HG02759 (cell line): ENCODE measurements around the gene ARHGAP23.
"Not testable (repeated sequence)": the region's sequence is repeated elsewhere in the genome, so short reads cannot be mapped to it uniquely, and the experiment has no call there.

Experiments
- ATAC-seq: cut with Tn5 transposase; IDR thresholded peaks from one replicate; pipeline ENCODE4 v1.9.1; 2021; ENCODE audit warnings: mild to moderate bottlenecking, moderate library complexity; ENCODE audit not compliant: unreplicated experiment

The ARHGAP23 gene

DNA sequence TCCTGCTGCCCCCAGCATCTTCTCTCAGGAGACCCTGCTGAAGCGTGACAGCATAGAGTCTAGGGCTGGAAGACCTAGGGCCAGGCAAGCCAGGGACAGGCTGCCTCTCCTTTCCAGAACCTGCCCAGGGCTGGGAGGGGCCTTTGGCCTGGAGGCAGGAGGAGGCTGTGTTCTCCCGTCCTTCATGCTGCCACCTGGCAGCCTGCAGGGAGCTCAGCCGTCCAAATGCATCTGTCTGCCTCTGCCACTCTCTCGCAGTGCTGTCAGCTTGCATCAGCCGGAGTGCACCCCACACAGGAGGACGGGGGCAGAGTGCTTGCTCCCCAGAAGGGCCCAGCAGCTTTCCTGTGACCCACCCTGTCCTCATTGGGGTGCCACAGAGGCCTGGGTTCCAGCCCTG lies 31.3 kb downstream of the ARHGAP23 start:
- no peak for ATAC-seq

DNA sequence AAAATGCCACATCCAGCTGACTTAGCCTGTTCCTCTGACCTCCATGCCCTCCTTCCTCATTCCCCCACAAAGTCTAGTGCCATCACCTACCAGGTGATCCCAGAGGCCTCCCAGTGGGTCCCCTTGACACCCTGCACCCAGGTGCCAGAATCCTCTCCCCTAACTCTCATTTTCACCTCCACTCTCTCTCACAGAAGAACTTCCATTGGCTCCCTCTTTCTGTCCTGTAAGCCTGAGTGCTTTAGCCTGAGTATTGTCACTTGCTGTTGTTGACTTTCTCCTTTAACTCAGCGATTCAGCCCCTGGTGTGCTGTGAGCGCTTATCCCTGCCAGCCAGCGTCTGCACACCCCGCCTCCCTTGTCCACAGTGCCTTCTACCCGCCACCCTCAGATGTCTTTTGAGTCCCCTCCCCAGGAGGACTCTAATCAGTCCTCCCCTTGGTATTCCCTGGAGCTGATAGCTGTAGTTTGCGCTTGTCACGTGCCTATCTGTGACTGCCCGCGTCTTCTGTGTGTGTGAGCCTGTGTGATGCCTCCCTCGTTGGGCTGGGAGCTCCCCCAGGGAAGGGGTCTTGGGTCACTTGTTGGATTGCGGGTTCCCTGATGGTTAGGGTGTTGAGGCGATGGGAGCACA lies 31.9 kb downstream of the ARHGAP23 start:
- ATAC-seq: no peak

DNA sequence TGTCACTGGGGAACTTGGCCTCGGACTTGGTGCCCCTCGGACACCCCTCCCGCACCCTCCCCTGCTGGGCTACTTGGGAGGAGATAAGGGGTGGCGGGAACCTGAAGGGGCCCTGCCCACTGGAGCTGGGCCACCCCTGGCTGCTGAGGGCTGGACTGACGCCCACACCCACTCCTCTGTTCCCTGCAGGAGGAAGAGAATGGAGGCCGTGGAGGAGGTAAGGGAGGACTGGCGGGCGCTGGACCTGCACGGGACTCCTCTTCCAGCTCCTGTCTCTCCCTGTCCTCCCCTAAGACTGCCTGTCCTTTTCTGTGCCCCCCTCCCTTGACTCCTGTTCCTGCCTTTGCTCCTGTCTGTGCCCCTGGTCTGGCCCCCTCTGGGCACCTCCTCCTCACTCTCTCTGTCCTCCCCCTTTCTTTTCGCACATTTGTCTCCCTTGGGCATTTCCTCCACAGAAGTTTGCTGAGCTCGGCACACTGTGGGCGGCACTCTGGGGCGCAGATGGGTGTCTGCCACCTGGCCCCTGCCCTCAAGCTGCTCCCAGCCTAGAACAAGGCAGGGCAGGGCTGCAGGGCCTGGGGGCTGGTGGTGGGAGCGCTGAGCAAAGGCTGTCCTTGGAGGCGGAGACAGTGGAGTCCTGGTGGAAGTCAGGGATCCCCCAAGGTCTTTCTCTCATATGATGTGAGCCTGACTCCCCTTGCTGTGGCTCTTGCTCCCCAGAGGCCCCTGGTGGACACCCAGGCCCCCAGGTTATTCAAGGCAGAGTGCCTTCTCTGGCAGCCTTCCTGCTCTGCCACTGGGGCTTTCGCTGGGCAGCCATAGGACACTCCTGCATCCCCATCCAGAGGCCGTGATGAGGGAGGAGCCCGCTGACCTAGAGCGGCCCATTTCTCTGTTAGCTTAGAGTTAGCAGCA lies 32.7 kb downstream of the ARHGAP23 start:
- ATAC-seq: no peak

- no peak for ATAC-seq
Observed at GRCh38 chr17:38461683-38462082, 33.4 kb downstream of the ARHGAP23 start.

DNA sequence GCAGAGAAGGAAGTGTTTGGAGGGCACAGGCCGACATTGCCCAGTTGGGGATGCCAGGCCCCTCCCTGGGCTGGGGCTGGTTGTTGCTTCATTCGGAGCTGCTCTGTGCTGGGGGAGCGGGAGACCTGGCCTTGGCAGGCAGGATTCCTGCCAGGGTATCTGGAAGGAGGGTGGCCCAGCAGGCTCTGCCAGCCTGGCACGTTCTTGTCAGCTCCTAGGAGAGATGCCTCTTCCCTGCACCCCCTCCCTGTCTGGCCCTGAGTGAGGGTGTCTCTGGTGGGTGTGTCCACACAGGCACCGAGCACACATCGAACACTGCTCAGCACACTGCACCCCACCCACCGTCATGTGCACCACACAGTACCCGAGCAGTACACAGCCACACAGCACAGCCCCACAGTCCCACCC lies 35.2 kb downstream of the ARHGAP23 start:
- ATAC-seq: no peak

DNA sequence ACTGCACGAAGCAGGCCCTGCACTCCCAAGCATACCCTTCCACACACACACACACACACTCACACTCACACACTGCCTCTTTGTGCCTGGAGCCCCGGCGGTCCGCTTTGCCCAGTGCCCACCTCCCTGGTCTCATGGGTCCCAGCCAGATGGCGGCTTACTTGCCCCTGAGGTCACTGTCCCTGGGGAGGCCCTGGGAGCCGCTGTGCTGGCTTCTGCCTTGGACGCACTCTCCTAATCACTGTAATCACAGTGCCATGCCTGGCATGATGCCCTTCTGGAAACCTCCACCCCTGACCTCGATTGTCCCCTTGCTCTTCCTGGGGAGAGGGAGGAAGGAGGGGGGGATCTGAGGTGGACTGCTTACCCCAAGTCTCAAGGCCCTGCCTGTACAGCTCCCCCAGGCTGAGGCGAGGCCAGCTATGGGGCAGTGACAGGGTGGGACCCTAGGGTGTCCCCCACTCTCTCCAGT lies 36.0 kb downstream of the ARHGAP23 start:
- ATAC-seq: no peak

DNA sequence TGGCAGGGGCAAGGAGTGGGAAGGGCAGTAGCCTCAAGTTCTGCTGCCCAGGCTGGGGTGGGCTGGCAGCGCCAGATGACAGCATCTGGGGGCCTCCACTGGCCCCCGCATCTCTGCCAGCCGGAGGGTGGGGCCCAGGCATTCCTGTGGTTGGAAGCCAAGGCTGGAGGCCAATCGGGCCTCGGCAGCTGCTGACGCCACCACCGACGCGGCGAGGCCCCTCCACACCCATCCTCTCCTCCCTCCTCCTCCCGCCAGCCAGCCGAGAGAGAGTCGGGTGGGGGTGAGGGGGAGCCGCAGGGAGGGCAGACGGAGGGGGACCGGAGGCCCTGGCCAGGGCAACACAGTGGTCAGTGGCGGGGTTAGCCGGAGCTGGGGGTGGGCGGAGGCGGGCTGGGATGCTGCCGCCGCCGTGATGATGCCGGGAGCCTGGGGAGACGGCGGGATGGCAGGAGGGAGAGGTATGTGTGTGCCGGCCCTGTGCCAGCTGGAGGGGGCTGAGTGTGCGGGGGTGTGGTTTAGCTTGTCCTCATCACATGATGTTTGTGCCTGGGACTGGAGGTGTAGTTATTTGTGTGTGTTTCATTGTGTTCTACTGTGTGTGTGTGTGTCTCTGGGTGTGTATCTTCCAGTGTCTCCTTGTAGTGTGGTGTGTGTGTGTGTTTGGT lies 36.6 kb downstream of the ARHGAP23 start:
- no peak for ATAC-seq

DNA sequence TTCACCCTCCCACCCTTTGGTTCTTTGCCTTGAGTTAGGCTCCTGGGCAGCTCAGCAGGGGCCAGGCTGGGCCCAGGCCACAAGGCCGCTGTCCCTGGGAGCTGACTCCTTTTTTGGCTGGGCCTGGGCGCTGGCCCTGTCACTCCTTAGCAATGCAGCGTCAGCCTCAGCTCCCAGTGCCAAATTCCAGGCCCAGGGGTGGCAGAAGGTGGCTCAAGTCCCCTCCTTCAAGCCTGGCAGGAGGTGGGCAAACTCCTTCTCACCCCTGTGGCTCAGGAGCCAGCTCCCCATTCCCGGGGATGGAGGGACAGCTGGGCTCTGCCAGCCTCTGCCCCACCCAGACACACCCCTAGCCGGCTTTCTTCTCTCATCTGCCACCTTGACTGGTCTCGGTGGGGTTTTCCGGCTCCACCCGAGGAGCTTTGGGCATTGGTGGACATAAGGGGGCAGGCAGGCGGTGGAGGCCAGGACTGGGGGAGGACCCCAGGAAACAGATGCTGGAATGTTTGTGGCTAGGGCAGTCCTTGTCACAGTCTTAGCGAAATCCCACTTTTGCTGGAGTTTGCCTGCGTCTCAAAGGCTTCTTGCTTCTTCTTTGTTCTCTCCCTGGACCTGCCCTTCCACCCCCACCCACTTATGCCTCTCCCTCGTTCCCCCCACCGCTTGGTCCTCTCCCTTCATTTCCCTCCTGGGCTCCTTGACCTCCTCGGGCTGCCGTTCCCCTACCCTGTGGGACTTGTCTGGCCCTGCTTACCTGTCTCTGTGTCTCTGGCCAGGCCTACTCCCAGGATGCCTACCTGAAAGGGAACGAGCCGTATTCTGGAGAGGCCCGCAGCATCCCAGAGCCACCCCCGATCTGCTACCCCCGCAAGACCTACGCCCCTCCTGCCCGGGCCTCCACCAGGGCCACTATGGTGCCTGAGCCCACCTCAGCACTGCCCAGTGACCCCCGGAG lies 37.4 kb downstream of the ARHGAP23 start:
- ATAC-seq: no peak

GRCh38 chr17:38466346-38467315 lies 38.4 kb downstream of the ARHGAP23 start:
- no peak for ATAC-seq

DNA sequence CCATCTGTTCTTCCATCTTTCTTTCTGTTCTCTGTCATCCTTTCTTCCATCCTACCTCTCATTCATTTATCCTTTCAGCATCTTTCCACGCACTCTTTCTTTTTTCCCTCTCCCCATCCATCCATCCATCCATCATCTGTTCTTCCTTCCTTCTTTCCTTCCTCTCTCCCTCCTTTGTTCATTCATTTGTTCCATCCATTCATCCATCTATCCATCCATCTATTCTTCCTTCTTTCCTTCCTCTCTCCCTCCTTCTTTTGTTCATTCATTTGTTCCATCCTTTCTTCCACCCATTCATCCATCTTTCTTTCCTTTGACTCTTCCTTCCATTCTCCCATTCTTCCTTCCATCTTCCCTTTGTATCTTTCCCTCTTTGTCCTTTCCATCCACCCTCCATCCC lies 39.2 kb downstream of the ARHGAP23 start:
- no peak for ATAC-seq

GRCh38 chr17:38469875-38470274 lies 41.6 kb downstream of the ARHGAP23 start:
- no peak for ATAC-seq

DNA sequence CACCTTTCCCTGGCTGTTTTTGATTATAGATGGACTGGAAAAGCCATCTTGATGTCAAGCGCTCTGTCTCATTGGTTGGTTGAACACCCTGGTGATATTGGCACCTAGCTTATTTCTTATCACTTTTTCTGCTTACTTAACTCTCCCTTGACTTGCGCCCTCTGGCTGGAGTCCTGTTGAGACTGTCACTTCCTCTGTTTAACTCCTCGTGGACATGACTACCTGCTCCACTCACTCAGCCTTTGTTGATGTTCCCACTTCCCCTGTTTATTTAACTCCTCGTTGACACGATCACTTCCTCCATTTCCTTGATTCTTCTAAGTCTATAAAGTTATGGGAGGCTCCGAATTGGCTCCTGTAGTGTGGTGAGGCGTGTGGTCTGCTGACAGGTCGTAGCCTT lies 43.0 kb downstream of the ARHGAP23 start:
- ATAC-seq: not testable (repeated sequence)

DNA sequence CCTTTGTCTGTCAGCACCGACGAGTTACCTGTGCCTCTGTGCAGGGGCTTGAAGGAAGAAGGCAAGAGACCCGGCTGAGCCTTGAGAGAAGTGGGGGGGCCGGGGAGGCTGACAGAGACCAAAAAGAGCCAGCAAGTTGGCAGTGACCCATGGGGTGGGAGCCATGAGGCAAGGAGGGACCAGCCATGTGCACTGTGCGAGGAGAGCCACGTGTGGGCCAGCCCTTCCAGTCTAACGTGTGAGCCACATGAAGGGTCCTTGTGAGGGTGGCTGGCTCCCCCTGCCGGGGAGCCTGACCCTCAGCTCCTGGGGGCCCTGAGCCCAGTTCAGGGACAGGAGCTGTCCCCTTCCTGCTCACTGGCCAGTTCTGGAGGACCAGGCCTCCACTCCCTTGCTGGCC lies 46.4 kb downstream of the ARHGAP23 start:
- ATAC-seq: not testable (repeated sequence)

DNA sequence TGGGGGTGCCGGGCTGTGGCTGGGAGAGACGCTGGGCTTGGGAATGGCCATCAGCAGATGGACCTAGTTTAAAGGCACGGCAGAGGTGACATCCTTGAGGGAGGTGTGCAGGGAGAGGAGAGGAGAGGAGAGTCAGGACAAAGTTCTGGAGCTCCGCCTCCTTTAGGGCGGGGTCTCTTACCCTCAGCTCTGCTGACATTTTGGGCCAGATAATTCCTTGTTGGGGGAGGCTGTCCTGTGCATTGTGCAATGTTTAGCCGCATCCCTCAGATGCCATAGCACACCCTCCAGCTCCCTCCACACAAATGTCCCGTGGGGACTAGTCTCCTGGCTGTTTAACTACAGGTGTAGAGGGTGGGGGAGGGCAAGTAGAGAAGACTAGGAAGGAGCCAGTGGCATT lies 48.3 kb downstream of the ARHGAP23 start:
- no peak for ATAC-seq

DNA sequence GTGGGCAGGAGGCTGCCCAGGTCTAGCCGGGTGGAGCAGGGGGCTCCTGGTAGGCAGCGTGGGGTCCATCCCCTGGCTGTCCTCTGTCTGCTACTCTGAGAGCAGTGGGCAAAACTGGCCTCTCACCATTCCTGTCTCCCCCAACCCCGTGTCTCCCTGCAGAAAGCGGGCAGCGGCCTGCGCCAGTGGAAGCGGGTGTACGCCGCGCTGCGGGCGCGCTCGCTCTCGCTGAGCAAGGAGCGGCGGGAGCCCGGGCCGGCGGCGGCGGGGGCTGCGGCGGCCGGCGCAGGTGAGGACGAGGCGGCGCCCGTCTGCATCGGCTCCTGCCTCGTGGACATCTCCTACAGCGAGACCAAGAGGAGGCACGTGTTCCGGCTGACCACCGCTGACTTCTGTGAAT lies 49.2 kb downstream of the ARHGAP23 start:
- ATAC-seq: not testable (repeated sequence)

- ATAC-seq: not testable (repeated sequence)
Observed at GRCh38 chr17:38477951-38478350, 49.7 kb downstream of the ARHGAP23 start.

DNA sequence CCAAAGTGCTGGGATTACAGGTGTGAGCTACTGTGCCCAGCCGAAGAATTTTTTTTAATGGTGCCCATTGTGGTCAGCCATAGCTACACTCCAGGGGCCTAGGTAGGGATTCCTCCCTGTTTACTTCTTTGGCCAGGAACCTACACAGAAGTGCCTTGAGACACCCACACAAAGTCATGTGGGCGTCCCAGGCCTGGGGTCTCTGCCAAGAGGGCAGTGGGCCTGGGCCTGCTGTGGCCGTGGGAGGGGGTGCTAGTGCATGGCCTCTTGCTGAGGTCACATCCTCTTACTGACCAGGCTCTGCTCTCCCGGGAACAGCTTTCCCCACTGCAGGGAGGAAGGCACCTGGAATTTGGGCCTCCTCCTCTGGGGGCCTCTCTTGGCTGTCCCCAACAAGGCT lies 50.4 kb downstream of the ARHGAP23 start:
- ATAC-seq: not testable (repeated sequence)

GRCh38 chr17:38482039-38482699 lies 53.9 kb downstream of the ARHGAP23 start:
- ATAC-seq: not testable (repeated sequence)

- not testable (repeated sequence) for ATAC-seq
Observed at GRCh38 chr17:38482700-38483043, 54.4 kb downstream of the ARHGAP23 start.
